HG03103 (cell line): ENCODE measurements around the gene CDH4.

ENCODE experiments used
- ATAC-seq: cut with Tn5 transposase; IDR thresholded peaks from one replicate; pipeline ENCODE4 v1.9.1; 2021; ENCODE audit warnings: low read depth; ENCODE audit not compliant: unreplicated experiment

CDH4 gene

GRCh38 chr20:61835791-61836350, 583.8 kb downstream of the CDH4 start:
- ATAC-seq, result no peak

GRCh38 chr20:61837200-61837599, 585.1 kb downstream of the CDH4 start:
- no peak for ATAC-seq

DNA sequence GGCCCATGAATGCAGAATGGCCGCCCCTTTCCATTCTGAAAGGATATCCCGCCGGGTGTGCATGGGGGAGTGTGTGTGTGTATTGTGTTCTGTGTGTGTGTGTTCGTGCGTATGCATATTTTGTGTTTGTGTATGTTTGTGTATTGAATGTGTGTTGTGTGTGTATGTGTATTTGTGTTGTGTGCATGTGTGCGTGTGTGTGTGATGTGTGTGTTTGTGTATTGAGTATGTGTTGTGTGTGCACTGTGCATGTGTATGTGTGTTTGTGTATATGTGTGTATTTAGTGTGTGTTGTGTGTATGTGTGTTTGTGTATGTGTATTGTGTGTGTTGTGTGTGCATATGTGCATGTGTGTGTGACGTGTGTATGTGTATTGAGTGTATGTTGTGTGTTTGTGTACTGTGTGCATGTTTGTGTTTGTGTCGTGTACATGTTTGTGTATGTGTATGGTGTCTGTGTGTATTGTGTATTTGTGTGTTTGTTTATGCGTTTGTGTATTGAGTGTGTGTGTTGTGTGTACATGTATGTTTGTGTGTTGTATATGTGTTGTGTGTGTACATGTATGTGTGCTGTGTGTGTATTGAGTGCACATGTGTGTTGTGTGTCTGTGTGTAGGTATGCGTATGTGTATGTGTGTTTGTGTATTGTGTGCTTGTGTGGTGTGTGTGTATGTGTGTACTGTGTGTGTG, 587.3 kb downstream of the CDH4 start:
- no peak for ATAC-seq

- ATAC-seq, result no peak
These were observed 588.1 kb downstream of the CDH4 start for GRCh38 chr20:61839912-61840778.

- no peak for ATAC-seq
These were observed 588.9 kb downstream of the CDH4 start for GRCh38 chr20:61840779-61841455.

- ATAC-seq, result no peak
These were observed 589.5 kb downstream of the CDH4 start for GRCh38 chr20:61841551-61841950.

DNA sequence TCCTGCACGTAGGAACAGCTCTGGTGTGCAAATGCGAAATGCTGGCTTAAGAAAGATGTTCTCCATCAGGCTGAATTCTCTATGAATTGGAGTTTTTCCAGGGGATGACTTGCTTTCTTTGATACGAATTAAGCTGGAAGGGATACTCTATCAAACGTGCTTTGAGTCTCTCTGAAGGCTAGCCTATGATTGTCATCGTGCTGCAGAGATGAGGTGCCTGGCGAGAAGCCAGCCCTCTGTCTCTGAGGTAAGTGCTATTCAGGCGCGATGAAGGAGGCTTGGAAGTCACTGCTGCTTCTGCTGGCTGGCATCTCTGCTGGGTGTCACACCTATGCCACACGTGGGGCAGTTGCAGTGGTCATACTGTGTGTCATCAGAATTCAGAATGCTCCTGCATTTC, 589.9 kb downstream of the CDH4 start:
- ATAC-seq, result no peak

GRCh38 chr20:61844621-61845020, 592.6 kb downstream of the CDH4 start:
- no peak for ATAC-seq

DNA sequence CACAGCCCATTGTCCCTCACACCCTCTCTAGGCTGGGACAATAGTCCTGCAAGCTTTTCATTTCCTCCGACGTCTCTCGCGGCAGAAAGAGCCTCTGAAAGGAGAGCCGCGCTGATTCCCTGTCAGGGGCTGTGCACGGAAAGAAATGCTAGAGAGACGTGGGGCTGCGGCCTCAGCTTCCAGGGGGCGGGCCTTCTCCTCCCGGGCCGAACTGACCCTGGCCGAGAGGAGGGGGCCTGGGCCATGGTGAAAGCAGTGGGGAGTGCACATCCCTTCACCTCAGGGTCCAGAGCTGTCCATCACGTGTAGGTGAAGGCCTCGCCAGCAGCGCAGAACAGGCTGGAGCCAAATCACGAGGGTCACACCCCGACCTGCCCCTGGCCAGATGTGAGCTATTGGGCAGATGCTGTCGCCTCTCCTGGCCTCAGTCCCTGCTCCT, 593.2 kb downstream of the CDH4 start:
- no peak for ATAC-seq

GRCh38 chr20:61846074-61846473, 594.0 kb downstream of the CDH4 start:
- no peak for ATAC-seq

GRCh38 chr20:61846741-61847419, 594.8 kb downstream of the CDH4 start:
- ATAC-seq, result no peak

DNA sequence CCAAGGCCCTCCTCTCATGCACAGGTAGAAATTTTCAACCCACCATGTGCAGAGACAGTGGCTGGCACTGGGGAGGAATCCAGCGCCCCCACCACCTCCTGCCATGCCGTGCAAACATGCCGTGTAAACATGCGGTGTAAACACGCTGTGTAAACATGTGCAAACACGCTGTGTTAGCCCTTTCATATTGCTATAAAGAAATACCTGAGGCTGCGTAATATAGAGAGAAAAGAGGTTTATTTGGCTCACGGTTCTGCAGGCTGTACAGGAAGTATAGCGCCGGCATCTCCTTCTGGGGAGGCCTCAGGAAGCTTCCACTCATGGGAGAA, 595.3 kb downstream of the CDH4 start:
- ATAC-seq, result no peak

DNA sequence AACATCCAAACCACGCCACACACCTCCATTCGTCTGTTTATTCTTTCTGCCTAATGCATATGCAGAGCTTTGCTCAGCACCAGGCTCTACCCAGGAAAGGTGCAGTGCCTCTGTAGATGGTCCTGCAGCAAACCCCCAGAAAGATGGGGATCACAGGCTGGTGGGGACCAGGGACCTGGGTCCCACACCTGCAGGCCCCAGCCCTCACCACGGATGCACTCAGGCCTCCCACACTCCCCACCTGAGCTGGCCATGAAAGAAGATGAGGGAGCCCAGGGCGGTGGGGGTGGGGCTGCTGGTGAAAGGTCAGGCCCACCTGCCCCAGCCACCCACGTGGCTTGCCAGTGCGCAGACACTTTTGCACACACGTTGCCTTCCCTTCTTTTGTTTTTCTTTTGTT, 595.9 kb downstream of the CDH4 start:
- ATAC-seq, result no peak

GRCh38 chr20:61848851-61849250, 596.8 kb downstream of the CDH4 start:
- no peak for ATAC-seq

DNA sequence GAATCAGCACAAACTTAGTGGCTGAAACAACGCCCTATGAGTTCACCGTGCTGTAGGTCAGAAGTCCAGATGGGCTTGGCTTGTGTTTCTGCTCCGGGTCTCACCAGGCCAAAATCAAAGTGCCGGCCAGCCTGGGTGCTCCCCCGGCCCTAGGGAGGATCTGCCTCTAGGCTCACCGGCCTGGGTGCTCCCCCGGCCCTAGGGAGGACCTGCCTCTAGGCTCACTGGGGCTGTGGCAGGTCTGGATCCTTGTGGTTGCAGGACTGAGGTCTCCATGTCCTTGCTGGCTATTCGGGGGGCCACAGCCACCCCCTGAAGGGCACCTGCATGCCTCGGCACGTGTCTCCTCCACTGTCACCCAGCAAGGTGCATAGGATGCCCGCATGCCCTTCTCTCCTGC, 597.3 kb downstream of the CDH4 start:
- ATAC-seq, result no peak

DNA sequence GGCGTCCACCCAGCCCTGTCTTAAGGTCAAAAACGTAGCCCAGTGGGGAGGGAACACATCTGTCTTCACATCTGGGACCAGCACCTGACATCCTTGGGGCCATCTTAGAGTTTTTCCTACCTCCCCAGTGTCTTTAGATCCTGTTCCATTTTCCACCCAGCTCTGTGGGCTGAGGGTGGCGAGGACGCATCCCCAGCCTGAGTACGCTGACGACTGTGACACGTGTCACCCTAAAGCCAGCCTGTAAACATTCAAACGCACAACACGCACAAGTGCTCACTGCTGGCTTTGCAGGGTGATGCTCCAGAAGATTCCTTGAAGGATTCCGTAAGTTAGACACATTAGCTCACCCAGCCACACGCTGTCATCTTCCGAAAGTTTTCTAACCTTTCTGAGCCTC, 597.8 kb downstream of the CDH4 start:
- no peak for ATAC-seq

GRCh38 chr20:61850457-61850856, 598.4 kb downstream of the CDH4 start:
- ATAC-seq, result no peak

DNA sequence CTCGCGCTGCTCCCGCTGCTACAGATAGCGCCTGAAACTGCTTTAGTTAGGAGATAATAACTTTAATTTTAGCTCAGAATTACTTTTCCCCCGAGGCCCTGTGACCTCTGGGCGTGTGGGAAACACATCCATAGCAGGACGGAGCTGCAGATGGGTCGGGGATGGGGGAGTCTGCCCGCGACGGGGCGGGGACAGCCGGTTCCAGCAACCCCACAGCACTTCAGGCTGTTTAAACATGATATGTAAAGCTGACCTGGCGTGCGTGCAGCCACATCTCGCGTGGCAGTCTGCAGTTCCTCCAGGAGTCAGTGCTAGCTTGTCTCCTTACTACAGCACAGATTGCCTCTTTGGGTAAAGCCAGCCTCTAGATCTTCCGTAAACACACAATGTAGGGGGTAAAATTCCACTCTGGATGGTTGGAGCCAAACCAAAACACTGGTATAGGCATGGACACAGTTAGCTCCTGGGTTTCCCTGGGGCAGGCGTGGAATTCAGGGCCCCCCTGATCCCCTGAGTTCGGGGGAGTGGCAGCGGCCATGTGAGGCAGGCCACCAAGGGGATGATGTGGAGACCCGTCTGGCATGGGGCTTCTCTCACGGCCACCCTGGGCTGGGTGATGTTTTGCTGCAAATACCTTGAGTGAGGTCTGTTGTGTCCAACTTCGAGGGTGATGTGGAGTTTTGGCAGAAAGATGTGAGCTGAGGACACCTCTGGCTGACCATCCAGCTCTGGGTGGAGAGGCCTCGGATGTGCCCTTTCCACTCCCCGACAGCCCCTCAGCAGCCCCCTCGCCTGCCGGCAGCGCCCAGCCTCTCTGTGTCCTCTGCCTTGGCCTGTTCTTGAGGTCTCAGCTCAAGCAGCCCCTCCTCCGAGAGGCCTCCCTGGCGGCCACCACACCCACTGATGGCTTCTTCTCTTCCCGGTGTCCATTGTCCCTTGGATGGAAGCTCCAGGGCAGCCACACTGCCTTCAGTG, 599.2 kb downstream of the CDH4 start:
- ATAC-seq, result no peak

DNA sequence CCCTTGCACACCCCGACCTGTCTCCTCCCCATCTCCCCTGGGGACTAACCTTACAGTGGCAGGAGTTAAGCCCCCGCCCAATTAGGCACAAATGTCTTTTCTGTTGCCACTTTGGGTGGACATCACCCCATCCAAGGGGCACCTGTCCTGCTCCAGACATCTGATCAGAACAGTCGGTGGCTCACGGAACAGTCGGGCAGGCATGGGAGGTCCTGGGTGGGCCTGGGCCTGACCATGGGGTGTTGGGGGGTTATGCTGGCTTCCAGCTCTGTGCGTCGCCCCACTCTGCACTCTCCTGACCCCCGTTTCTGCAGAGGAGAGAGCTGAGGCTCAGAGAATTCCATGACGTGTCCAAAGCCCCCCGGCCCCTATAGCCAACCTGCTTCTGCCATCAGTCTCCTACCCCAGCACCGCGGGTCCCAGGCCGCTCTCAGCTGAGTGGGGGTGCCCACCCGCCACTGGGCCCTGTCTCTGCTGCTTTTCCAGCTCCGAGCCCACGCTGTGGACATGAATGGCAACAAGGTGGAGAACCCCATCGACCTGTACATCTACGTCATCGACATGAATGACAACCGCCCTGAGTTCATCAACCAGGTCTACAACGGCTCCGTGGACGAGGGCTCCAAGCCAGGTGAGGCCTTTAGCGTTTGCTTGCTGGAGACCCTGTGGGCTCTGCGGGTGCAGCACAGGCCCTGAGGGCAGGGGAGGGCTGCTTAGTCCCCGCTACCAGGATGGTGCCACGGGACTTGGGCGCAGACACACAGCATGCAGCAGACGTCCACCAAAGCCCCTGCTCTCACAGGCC, 600.4 kb downstream of the CDH4 start:
- no peak for ATAC-seq
